Loucy (cell line): ENCODE measurements around the gene HIC2.

Experiments
- H2AFZ ChIP-seq: fragments of 200-600 bp; sonication (generic); 2 replicates; pipeline ENCODE4 v1.6.0; 2016; ENCODE audit warnings: antibody characterized with exemption, mild to moderate bottlenecking, low read length, moderate library complexity
- H3F3A ChIP-seq: fragments of 200-600 bp; 2 replicates; pipeline ENCODE4 v1.6.0; 2016; ENCODE audit warnings: antibody characterized with exemption, low read depth, mild to moderate bottlenecking
- H3K27me3 ChIP-seq: fragments of 200-600 bp; sonication (generic); 2 replicates; pipeline ENCODE4 v1.6.1; 2014; ENCODE audit warnings: low read length, mild to moderate bottlenecking; ENCODE audit not compliant: insufficient read depth, poor library complexity, severe bottlenecking
- H3K36me3 ChIP-seq: fragments of 200-600 bp; sonication (generic); 2 replicates; pipeline ENCODE4 v1.6.1; 2016; ENCODE audit warnings: low read length; ENCODE audit not compliant: insufficient read depth
- H3K4me1 ChIP-seq: fragments of 200-600 bp; sonication (generic); 2 replicates; pipeline ENCODE4 v1.5.1; 2014; ENCODE audit warnings: low read length, mild to moderate bottlenecking; ENCODE audit not compliant: insufficient read depth, poor library complexity, severe bottlenecking
- H3K4me2 ChIP-seq: fragments of 200-600 bp; sonication (generic); 2 replicates; pipeline ENCODE4 v1.6.0; 2014; ENCODE audit warnings: antibody characterized with exemption, low read length, low read depth, mild to moderate bottlenecking; ENCODE audit not compliant: poor library complexity, severe bottlenecking
- H3K4me3 ChIP-seq: fragments of 200-600 bp; sonication (generic); 2 replicates; pipeline ENCODE4 v1.5.1; 2014; ENCODE audit warnings: low read length, mild to moderate bottlenecking, mixed read lengths; ENCODE audit not compliant: poor library complexity, severe bottlenecking
- H3K79me2 ChIP-seq: fragments of 200-600 bp; sonication (generic); 2 replicates; pipeline ENCODE4 v1.6.1; 2014; ENCODE audit warnings: low read length; ENCODE audit not compliant: insufficient read depth
- H3K9ac ChIP-seq: fragments of 200-600 bp; sonication (generic); 2 replicates; pipeline ENCODE4 v1.6.0; 2014; ENCODE audit warnings: mild to moderate bottlenecking, low read depth, low read length, moderate library complexity; ENCODE audit not compliant: poor library complexity, severe bottlenecking
- H3K9me2 ChIP-seq: fragments of 200-600 bp; sonication (generic); replicated peaks from 2 replicates; pipeline ENCODE4 v1.6.1; 2016; ENCODE audit warnings: low read depth, low read length, mixed read lengths
- H3K9me3 ChIP-seq: fragments of 200-600 bp; sonication (generic); 2 replicates; pipeline ENCODE4 v1.6.1; 2014; ENCODE audit warnings: mild to moderate bottlenecking, antibody characterized with exemption, low read length, low read depth; ENCODE audit not compliant: insufficient read depth
- H4K20me1 ChIP-seq: fragments of 200-600 bp; sonication (generic); 2 replicates; pipeline ENCODE4 v1.6.0; 2014; ENCODE audit warnings: antibody characterized with exemption, low read length, mild to moderate bottlenecking; ENCODE audit not compliant: insufficient read depth, poor library complexity, severe bottlenecking
- EZH2phosphoT487 ChIP-seq: fragments of 200-600 bp; IDR thresholded peaks from 2 replicates; pipeline ENCODE4 v1.6.1; 2018; ENCODE audit warnings: antibody characterized with exemption, mild to moderate bottlenecking, moderate library complexity, borderline replicate concordance
- TF ChIP-seq, protein P1 (sequence below): fragments of 200-600 bp; sonication (generic); conservative IDR thresholded peaks from 2 replicates; pipeline ENCODE4 v1.5.1; 2014; ENCODE audit warnings: mild to moderate bottlenecking, antibody characterized with exemption, low read length

HIC2 gene

DNA sequence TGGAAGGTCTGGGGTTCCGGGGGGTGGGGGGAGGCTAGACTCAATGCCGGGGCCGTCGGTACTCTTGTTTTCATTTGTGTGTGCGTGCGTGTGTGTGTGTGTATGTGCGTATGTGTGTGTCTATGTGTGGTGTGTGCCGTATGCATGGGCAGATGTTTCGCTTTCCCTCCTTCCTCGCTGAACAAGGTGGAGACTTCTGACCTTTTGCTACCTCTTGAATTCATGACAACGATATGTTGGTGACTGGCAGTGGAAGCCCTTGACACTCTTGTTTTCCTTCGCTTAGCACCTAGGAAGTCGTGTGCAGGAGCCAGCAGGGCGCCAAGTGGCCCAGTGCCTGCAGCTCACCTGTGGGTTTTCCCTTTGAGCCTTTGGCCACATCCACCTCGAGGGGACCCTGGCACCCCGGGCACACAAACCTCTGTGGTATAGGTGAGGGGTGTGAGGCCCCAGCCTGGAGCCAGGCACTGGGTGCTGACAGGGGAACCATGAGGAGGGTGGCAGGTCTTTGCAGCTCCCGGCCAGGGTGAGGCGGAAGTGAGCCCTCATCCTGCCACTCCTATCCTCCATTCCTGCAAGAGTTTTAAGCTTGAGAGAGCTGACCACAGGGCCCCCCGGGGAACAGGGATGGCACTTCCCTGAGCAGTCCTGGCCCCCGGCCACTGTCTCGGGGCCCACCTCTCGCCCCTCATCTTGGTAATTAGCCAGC lies 30.7 kb downstream of the HIC2 start:
- no peaks in the 10 kb centered on the region for H3K9me2 ChIP-seq
- no peaks in the 10 kb centered on the region for H3K4me1 ChIP-seq
- no peak overlapping the region for H2AFZ ChIP-seq
- no peak overlapping the region for H3K4me3 ChIP-seq
- H4K20me1 ChIP-seq: peaks cover 5% of the 10 kb centered on the region
- peaks cover 55% of the 10 kb centered on the region; the same call in 1 of the 2 replicates for H3K36me3 ChIP-seq
- no peaks in the 10 kb centered on the region for H3K27me3 ChIP-seq
- no peak overlapping the region for H3K4me2 ChIP-seq
- no peaks in the 10 kb centered on the region for H3K9me3 ChIP-seq
- no peaks in the 10 kb centered on the region for H3F3A ChIP-seq
- H3K9ac ChIP-seq: no peak overlapping the region
- peaks cover 4% of the 10 kb centered on the region; the same call in 1 of the 2 replicates for H3K79me2 ChIP-seq
- no peak for TF ChIP-seq EZH2phosphoT487
- TF ChIP-seq, protein P1, sequence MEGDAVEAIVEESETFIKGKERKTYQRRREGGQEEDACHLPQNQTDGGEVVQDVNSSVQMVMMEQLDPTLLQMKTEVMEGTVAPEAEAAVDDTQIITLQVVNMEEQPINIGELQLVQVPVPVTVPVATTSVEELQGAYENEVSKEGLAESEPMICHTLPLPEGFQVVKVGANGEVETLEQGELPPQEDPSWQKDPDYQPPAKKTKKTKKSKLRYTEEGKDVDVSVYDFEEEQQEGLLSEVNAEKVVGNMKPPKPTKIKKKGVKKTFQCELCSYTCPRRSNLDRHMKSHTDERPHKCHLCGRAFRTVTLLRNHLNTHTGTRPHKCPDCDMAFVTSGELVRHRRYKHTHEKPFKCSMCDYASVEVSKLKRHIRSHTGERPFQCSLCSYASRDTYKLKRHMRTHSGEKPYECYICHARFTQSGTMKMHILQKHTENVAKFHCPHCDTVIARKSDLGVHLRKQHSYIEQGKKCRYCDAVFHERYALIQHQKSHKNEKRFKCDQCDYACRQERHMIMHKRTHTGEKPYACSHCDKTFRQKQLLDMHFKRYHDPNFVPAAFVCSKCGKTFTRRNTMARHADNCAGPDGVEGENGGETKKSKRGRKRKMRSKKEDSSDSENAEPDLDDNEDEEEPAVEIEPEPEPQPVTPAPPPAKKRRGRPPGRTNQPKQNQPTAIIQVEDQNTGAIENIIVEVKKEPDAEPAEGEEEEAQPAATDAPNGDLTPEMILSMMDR: peak; percentile 48

DNA sequence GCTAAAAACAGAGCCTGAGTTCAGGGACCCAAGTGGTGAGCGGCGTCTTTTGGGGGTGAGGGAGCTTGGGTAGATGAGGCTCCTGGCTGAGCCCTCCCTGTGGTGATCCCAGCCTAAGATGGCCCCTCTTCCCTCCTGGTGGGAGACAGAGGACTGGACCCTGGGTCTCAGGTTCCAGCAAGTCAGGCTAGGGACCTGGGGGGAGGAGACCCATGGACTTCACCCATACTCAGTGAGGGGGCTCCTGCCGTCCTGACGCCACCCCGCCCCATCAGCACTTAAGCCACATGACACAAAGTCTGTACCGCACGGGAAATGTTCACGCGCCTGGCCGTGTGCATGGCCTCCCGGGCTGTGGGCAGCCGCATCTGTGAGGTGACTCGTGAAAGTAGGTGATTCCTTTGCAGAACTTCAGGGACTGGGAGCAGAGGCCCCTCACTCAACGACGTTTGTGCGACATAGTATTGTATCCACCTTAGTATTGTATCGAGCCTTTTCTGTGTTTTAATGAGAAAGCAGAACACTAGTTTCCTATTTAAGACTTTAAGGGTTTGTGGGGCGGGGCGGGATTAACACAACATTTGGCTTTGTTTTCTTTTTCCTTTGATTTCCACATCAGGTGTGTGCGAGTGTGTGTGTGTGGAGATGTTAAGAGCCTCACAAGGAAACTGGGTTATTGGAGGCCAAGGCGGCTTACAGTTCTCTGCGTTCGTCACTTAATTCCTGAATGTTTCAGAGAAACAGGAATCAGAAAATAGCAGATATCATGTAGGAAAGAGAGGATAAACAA lies 31.7 kb downstream of the HIC2 start:
- Histone ChIP-seq H3K9ac (no peak overlapping the region), H3K36me3 (peaks cover 51% of the 10 kb centered on the region; the same call in 1 of the 2 replicates), H3K4me1 (no peaks in the 10 kb centered on the region), H3K79me2 (no peaks in the 10 kb centered on the region), H2AFZ (no peak overlapping the region), H3K9me2 (no peaks in the 10 kb centered on the region), H3K27me3 (no peaks in the 10 kb centered on the region), H3F3A (no peaks in the 10 kb centered on the region), H4K20me1 (peaks cover 5% of the 10 kb centered on the region), H3K4me3 (no peak overlapping the region), H3K9me3 (no peaks in the 10 kb centered on the region), H3K4me2 (no peak overlapping the region)
- TF ChIP-seq, protein P1: no peak
- TF ChIP-seq EZH2phosphoT487: no peak

DNA sequence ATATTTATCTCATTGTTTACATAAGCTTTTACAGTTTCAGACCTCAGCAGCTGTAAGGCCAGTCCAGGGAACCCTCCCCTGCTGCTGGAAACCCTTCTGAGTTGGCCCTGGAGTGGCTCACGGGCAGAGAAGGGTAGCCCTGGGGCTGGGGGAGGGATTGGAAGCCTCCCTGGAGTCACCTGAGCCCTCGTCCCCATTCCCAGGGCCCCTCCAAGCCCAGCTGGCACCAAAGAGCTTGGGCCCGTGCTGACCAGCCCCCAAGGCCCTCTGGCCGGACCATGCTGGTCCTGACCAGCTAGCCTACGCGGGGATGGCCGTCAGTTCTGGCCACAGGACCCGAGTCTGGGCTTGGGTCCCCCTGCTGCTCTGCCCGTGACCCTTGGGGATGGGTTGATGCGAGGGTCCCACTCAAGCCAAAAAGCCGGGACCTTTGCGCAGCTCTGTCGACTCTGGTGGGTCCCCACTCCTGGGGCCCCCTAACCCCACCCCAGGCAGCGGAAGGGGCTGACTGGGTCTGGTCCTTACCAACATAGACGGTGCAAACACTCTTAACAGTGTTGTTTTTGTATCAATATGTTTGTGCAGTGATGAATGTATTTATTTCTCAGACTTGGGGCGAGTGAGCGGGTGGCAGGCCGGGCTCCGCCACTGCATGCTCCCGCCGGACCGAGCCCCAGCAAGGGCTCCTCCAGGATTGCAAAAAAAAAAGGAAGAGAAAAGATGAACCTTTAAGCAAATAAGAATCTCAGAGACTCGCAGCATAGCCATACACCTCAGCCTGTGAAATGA lies 32.6 kb downstream of the HIC2 start:
- Histone ChIP-seq H3K79me2 (no peaks in the 10 kb centered on the region), H3K9ac (no peak overlapping the region), H4K20me1 (peaks cover 3% of the 10 kb centered on the region), H3K9me2 (no peaks in the 10 kb centered on the region), H3K36me3 (peaks cover 42% of the 10 kb centered on the region; the same call in 1 of the 2 replicates), H3K4me2 (no peak overlapping the region), H3F3A (no peaks in the 10 kb centered on the region), H2AFZ (no peak overlapping the region), H3K4me1 (no peaks in the 10 kb centered on the region), H3K9me3 (no peaks in the 10 kb centered on the region), H3K4me3 (no peak overlapping the region), H3K27me3 (no peaks in the 10 kb centered on the region)
- TF ChIP-seq, protein P1: no peak
- no peak for TF ChIP-seq EZH2phosphoT487
